Measurements from ENCODE around the gene C1QTNF9B. TPM values are rescaled to one million over a fixed set of nuclear protein-coding genes. Genes with fewer than 3 reads are reported as not detected.

C1QTNF9B gene
- total and polyA plus RNA-seq, 2 experiments from 2014 or later, result 0.27 to 0.28 TPM

- H3K79me2 ChIP-seq (replicated peaks; ENCODE audit: insufficient read depth), result no peaks in the 10 kb centered on the region
- Mint-ChIP-seq H3K36me3 (ENCODE audit: low read depth) (no peaks in the 10 kb centered on the region), H3K27ac (no peak overlapping the region), H3K27me3 (ENCODE audit: insufficient read depth, low read depth, poor library complexity) (no peaks in the 10 kb centered on the region), H3K4me1 (no peaks in the 10 kb centered on the region), H3K4me3 (no peak overlapping the region), H3K9me3 (no peaks in the 10 kb centered on the region)
- H3K27ac ChIP-seq (ENCODE audit: low read depth), result no peak overlapping the region
- H4K20me1 ChIP-seq (replicated peaks; ENCODE audit: insufficient read depth), result no peaks in the 10 kb centered on the region
- ATAC-seq (no peak), DNase-seq (ENCODE audit: low spot score) (no peak)
- no peak overlapping the region for H3K4me3 ChIP-seq
- H2AFZ ChIP-seq, result no peak overlapping the region
- no peaks in the 10 kb centered on the region for H3K36me3 ChIP-seq (ENCODE audit: insufficient read depth)
- H3K9me2 ChIP-seq (ENCODE audit: insufficient read depth), result no peaks in the 10 kb centered on the region
- no peaks in the 10 kb centered on the region for H3K4me1 ChIP-seq (ENCODE audit: insufficient read depth)
- no peak overlapping the region for H3K4me2 ChIP-seq
- no peaks in the 10 kb centered on the region for H3K27me3 ChIP-seq (ENCODE audit: insufficient read depth)
- H3F3A ChIP-seq (replicated peaks; ENCODE audit: low read depth), result no peaks in the 10 kb centered on the region
- TF ChIP-seq ZNF114 (CRISPR knock-in tag; IDR thresholded peaks at IDR 0.05) (no peak), REST (IDR thresholded peaks at IDR 0.05; ENCODE audit: unreplicated experiment) (no peak), ZNF331 (CRISPR knock-in tag; IDR thresholded peaks at IDR 0.05; ENCODE audit: low read depth) (no peak), CREB1 (CRISPR knock-in tag; IDR thresholded peaks at IDR 0.05; ENCODE audit: low read depth) (no peak)
These were observed 26.8 kb downstream of the C1QTNF9B start for GRCh38 chr13:23870356-23871140.

- DNase-seq (ENCODE audit: low spot score) (no peak), ATAC-seq (no peak)
- Histone ChIP-seq H3K4me1 (ENCODE audit: insufficient read depth) (no peaks in the 10 kb centered on the region), H4K20me1 (replicated peaks; ENCODE audit: insufficient read depth) (no peaks in the 10 kb centered on the region), H3K36me3 (ENCODE audit: insufficient read depth) (no peaks in the 10 kb centered on the region), H3K27ac (ENCODE audit: low read depth) (no peak overlapping the region), H2AFZ (no peak overlapping the region), H3F3A (replicated peaks; ENCODE audit: low read depth) (no peaks in the 10 kb centered on the region), H3K4me2 (no peak overlapping the region), H3K79me2 (replicated peaks; ENCODE audit: insufficient read depth) (no peaks in the 10 kb centered on the region), H3K4me3 (no peak overlapping the region), H3K9me2 (ENCODE audit: insufficient read depth) (no peaks in the 10 kb centered on the region), H3K27me3 (ENCODE audit: insufficient read depth) (no peaks in the 10 kb centered on the region)
- Mint-ChIP-seq H3K36me3 (ENCODE audit: low read depth) (no peaks in the 10 kb centered on the region), H3K27me3 (ENCODE audit: insufficient read depth, low read depth, poor library complexity) (no peaks in the 10 kb centered on the region), H3K4me1 (no peaks in the 10 kb centered on the region), H3K4me3 (no peak overlapping the region), H3K9me3 (no peaks in the 10 kb centered on the region), H3K27ac (no peak overlapping the region)
- no peak for TF ChIP-seq NANOG (IDR thresholded peaks at IDR 0.05; ENCODE audit: borderline replicate concordance)
- TF ChIP-seq POLR2AphosphoS5 (IDR thresholded peaks at IDR 0.05; ENCODE audit: low read depth), result no peak
- no peak for TF ChIP-seq ZNF462 (CRISPR knock-in tag; IDR thresholded peaks at IDR 0.05)
- TF ChIP-seq CREB1 (CRISPR knock-in tag; IDR thresholded peaks at IDR 0.05; ENCODE audit: low read depth), result no peak
- no peak for TF ChIP-seq CTCF (conservative IDR thresholded peaks at IDR 0.05; ENCODE audit: low read depth in 2 of 2)
- TF ChIP-seq EZH2 (IDR thresholded peaks at IDR 0.05; ENCODE audit: low read depth, unreplicated experiment), result no peak
These were observed 28.8 kb downstream of the C1QTNF9B start for GRCh38 chr13:23868521-23868920.

All from GM23338 (cell line).